ENCODE measurements around the gene TNNT3.
"Not testable (repeated sequence)": the region's sequence is repeated elsewhere in the genome, so short reads cannot be mapped to it uniquely, and the experiment has no call there.

Gene TNNT3

GRCh38 chr11:1936072-1936780 is 16.7 kb downstream of the TNNT3 start:
- DNase-seq, result no peak

- no peak for DNase-seq
Observed at GRCh38 chr11:1936781-1937615, 17.5 kb downstream of the TNNT3 start.

DNA sequence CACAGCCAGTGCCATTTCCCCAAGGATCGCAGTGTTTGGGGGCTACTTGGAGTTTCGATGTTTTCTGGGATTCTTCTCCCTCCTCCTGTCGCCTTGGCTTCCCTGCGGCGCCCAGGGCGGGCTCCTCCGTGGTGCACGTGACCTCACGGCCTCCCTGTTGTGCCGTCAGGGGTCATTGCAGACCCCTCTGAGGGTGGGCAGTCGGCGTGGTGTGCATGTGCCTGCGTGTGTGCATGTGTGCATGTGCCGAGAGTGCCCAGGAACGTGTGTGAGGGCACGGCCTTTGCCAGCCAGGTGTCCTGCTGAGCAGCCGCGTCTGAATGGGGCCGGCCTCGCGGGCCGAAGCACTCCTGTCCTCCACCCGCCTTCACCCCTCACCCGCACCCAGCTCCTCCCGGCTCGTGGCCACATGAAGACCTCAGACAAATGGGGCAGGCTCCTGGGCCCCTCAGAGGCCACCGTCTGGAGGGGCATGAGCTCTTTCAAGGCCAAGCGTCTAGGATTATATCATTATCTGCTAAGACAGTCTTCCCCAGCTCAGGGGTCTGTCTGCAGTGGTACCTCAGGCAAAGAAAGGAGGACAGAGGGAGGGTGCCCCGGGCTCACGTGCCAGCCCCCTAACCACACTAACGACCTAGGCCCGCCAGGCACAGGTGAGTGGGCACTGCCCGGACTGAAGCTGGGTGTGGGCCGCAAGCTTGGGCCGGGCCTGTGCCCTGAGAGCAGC is 18.3 kb downstream of the TNNT3 start:
- DNase-seq, result no peak

DNA sequence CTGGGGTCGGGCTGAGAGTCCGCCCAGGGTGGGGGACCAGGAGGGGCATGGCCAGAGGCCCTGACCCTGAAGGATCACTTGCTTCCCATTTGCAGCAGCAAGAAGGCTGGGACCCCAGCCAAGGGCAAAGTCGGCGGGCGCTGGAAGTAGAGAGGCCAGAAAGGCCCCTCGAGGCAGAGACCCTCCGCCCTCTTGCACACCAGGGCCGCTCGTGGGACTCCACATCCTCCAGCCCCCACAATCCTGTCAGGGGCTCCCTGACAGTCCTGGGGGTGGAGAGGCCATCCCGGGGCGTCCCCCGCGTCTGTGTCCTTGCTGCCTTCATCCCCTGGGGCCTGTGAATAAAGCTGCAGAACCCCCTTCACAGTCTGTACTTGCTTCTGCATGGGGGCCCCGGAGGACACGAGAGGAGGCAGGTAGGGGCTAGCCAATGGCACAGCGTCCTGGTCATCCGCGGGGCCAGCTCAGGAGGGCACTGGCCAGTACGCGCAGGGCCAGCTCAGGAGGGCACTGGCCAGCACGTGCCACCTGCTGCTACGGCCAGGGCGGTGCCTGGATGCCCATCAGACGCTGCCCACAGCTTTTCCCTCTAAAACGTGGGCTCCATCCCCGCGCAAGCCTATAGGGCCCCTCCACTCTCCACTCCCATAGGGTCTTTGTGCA is 19.0 kb downstream of the TNNT3 start:
- DNase-seq, result no peak

- DNase-seq, result no peak
Observed at GRCh38 chr11:1939006-1939625, 19.6 kb downstream of the TNNT3 start.

GRCh38 chr11:1939788-1940187 is 20.3 kb downstream of the TNNT3 start:
- not testable (repeated sequence) for DNase-seq

GRCh38 chr11:1942558-1943260 is 23.2 kb downstream of the TNNT3 start:
- no peak for DNase-seq

DNA sequence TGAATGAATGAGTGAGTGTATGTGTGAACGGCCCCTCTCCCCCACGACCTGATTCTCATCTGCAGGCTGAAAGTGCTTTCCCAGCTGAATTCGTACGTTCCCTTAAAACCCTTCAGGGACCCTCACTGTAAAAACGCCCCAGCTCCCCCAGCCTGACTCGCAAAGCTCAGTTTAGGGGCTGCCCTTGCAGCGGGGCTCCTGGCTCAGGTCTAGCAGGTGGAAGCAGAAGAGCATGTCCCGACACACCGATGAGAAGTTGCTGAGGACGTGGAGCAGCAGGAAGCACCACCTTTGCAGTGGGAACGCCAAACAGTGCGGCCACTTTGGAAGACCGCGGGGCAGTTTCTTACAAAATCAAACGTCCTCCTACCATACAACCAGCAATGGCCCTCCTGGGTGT is 24.1 kb downstream of the TNNT3 start:
- DNase-seq, result no peak

DNA sequence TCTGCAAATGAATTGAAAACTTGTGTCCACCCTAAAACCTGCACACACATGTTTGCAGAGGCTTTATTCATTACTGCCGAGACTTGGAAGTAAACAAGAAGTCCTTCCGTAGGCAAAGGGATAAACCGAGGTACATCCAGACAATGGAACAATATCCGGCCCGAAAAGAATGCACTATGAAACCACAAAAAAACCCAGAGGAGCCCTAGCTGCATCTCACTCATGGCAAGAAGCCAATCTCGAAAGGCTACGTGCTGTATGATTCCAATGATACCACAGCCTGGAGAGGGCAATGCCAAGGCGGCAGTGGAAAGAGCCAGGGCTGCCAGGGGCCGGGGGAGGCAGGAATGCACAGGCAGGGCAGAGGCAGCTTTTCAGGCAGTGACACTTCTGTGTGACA is 24.5 kb downstream of the TNNT3 start:
- no peak for DNase-seq

- DNase-seq, result no peak
Observed at GRCh38 chr11:1946812-1947484, 27.4 kb downstream of the TNNT3 start, which contains the start of gene MRPL23. MRPL23 (plus strand) TSS chr11:1947332; CDS start chr11:1947363, 31 bp downstream.

- DNase-seq, result no peak
Observed at GRCh38 chr11:1947592-1948237, 28.2 kb downstream of the TNNT3 start.

GRCh38 chr11:1948389-1948788 is 28.9 kb downstream of the TNNT3 start:
- DNase-seq, result no peak

GRCh38 chr11:1949302-1949701 is 29.8 kb downstream of the TNNT3 start:
- no peak for DNase-seq

DNA sequence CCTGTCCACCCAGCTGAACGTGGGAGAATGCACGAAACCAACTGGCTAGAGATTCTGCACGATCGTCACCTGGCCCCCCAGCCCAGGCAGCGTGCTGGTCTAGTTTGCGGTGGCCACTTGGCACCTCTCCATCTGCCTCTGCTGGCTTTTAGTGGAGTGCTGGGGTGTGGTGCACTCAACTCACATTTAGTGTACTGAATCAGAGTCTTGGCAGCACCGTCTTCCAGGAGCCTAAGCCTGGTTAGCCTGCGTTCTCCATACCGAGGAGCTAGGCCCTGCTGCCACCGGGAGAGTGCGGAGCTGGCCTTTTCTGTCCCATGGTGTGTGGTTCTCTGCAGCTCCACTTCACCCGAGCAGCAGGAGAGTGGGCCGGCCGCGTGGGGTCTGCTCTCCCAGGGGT is 30.4 kb downstream of the TNNT3 start:
- no peak for DNase-seq

- no peak for DNase-seq
Observed at GRCh38 chr11:1952806-1953482, 33.4 kb downstream of the TNNT3 start.

GRCh38 chr11:1953489-1954266 is 34.2 kb downstream of the TNNT3 start:
- DNase-seq, result no peak

DNA sequence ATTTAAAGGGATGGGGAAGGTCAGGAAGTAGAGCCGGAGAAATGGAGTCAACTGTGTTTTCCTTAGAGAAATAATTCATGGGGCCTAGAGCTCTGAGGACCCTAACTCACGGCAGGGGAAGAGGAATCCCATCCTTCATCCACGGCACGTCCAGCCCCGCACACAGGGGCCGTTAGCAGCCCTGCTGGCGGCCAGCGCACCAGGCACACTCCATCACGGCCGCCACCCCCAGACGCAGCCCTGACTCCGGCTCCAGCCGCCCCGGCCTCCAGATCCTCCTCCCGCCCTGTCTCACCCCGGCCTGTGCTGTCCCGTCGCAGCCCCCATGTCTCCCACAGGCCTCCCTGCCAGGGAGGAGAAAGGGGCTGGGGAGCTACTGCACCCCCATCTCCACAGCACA is 38.9 kb downstream of the TNNT3 start:
- no peak for DNase-seq

- DNase-seq, result no peak
Observed at GRCh38 chr11:1959786-1960185, 40.3 kb downstream of the TNNT3 start.

- no peak for DNase-seq
Observed at GRCh38 chr11:1963864-1964263, 44.4 kb downstream of the TNNT3 start.

Data from suppressor macrophage treated with lipopolysaccharide for 4 hours (primary cell).